ENCODE results near the gene ZBTB37. TPM values are rescaled to one million over a fixed set of nuclear protein-coding genes. Genes with fewer than 3 reads are reported as not detected.
"Not testable (repeated sequence)": the region's sequence is repeated elsewhere in the genome, so short reads cannot be mapped to it uniquely, and the experiment has no call there.

Gene ZBTB37
- total RNA-seq, 2 experiments from 2014 or later: 11.3 to 12.6 TPM

DNA sequence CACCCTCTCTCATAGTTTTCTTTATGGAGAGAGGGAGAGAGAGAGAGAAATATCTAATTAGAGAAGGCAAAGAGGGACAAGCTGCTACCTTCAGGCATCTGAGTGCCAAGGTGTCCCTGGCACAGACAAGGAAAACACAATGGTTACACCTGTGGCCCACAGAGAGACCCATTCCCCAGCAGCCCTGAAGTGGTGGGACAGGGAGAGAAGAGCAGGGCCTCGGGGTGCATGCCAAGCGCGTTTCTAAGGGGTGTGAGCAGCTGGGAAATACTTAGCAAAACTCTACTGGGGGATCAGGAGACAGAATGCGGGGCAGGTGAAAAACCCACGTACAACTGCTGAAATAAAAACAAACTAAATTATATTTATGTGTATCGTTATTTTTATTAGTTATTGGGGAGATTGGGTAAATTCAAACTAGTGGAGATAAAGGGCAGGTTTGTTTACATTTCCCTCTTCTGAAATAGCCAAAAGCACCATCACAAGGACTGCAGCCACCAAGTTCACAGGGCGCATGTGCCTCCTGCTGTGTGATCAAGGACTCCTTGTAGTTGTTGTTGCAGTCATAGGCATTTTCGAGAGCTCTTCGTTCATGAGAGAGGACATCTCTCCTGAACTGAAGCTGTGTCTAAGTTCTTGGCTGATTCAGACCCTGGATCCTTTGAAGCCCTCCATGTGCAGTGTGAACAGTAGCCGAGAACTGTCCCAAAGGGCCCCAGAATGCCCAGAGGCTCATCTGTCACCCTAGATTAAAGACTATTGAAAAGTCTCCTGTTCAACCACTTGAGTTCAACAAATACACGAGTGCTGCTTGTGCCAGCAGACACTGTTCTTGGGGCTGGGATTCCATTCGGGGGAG lies 49.7 kb downstream of the ZBTB37 start:
- no peaks in the 10 kb centered on the region for H3K4me1 Mint-ChIP-seq
- H3K27me3 Mint-ChIP-seq: no peaks in the 10 kb centered on the region
- H3K4me3 Mint-ChIP-seq: no peak overlapping the region
- DNase-seq: no peak
- CTCF ChIA-PET: no interaction called here
- no peaks in the 10 kb centered on the region for H3K36me3 Mint-ChIP-seq (ENCODE audit: low read depth)
- H3K27ac Mint-ChIP-seq: no peak overlapping the region
- H3K9me3 Mint-ChIP-seq: no peaks in the 10 kb centered on the region
- POLR2A ChIA-PET: interaction anchor here (1.0 kb wide), 1 partner anchor 49 kb away, joined by 3 read pairs; the partner anchor contains the start of gene ZBTB37

DNA sequence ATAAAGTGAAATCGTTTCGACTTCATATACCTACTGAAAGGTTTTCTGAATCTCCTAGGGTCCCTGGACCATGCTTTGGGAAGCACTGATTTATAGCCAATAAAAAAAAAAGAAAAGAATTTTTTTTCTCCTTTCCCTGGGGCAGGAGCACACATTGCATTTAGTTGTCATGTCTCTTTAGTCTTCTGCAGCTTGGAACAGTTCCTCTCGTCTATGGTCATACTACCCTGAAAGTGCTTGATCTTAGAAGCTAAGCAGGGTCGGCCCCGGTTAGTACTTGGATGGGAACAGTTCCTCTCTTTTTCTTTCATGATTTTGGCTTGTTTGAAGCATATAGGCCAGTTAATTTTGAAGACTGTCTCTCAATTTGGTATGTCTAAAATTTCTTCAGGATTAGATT lies 52.7 kb downstream of the ZBTB37 start:
- H3K27ac Mint-ChIP-seq: no peak overlapping the region
- H3K9me3 Mint-ChIP-seq: no peaks in the 10 kb centered on the region
- ChIA-PET CTCF (no interaction called here), POLR2A (no interaction called here)
- no peaks in the 10 kb centered on the region for H3K36me3 Mint-ChIP-seq (ENCODE audit: low read depth)
- no peaks in the 10 kb centered on the region for H3K27me3 Mint-ChIP-seq
- H3K4me3 Mint-ChIP-seq: no peak overlapping the region
- H3K4me1 Mint-ChIP-seq: no peaks in the 10 kb centered on the region
- no peak for DNase-seq

DNA sequence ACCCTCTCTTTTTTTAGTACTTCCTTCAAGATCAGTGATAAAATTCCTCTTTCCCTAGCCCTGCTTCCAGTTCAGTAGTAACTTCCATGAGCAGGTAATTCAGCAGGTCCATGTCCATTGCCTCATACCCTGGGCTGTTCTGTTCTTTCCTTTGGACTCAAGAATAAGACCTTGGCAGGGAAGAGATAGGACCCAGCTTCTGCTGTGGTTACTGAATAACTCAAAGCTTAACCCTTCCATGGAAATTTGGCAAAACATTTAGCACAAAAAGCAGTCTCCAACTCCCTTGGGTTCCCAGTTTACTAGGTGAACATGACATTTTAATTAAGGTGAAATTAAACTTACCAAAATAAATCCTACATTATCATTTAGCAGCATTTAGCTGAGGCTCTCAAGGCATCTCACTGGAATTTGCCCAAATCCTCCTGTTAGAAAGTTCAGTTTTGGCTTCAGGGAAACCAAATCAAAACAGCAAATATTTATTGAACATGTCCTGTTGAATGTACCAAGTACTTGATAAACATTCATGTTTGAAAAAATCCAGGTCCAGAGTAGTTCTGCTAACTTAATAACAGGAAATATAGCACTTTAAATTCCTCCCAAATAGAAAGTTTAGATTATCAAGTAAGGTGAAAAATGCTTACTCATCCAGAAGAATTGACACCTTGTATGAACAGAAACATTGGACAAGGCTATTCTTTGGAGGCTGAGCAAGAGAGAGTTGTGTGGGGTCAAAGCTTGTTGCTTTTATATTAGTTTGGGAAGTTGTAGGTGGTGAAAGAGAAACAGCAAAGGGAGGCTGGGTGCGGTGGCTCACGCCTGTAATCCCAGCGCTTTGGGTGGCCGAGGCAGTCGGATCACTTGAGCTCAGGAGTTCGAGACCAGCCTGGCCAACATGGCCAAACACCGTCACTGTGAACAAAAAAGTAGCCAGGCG lies 57.4 kb downstream of the ZBTB37 start:
- POLR2A ChIA-PET: no interaction called here
- Mint-ChIP-seq H3K9me3 (no peaks in the 10 kb centered on the region), H3K4me3 (no peak overlapping the region), H3K27me3 (no peaks in the 10 kb centered on the region), H3K4me1 (no peaks in the 10 kb centered on the region), H3K27ac (no peak overlapping the region), H3K36me3 (ENCODE audit: low read depth) (peaks cover 5% of the 10 kb centered on the region)
- CTCF ChIA-PET: no interaction called here
- no peak for DNase-seq

DNA sequence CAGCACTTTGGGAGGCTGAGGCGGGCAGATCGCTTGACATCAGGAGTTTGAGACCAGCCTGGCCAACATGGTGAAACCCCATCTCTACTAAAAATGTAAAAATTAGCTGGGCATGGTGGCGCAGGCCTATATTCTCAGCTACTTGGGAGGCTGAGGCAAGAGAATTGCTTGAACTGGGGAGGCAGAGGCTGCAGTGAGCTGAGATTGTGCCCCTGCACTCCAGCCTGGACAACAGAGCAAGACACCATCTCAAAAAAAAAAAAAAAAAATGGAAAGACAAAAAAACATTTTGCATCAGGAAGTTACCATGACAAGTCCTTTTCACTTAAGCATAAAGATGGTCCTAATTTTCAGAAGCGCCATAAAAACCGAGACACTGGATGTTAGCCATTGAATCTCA lies 62.4 kb downstream of the ZBTB37 start:
- POLR2A ChIA-PET, H3K27me3 Mint-ChIP-seq, CTCF ChIA-PET, H3K27ac Mint-ChIP-seq, DNase-seq, H3K4me3 Mint-ChIP-seq, H3K4me1 Mint-ChIP-seq, H3K9me3 Mint-ChIP-seq: not testable (repeated sequence)
- H3K36me3 Mint-ChIP-seq (ENCODE audit: low read depth): peaks cover 29% of the 10 kb centered on the region

DNA sequence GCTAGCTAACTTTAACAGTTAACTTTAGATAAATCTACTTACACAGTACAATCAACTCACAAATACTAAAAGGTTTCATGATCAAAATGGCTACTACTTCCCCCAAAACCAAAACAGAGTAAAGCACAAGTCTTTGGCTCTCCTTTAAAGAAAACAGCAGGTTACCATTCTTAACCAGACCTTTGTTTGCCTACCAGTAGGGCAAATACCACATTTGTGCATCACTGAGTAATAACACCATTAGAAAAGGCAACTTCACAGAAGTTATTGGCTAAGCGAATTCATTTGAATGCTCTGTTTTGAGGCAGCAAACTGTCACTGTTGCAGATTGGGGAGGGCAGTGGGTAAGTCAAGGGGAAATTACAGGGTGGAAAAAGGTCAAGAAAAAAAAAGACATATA lies 66.3 kb downstream of the ZBTB37 start:
- Mint-ChIP-seq H3K27me3 (no peaks in the 10 kb centered on the region), H3K9me3 (no peaks in the 10 kb centered on the region), H3K36me3 (ENCODE audit: low read depth) (peaks cover 51% of the 10 kb centered on the region), H3K4me1 (peaks cover 5% of the 10 kb centered on the region), H3K27ac (no peak overlapping the region), H3K4me3 (no peak overlapping the region)
- CTCF ChIA-PET: no interaction called here
- POLR2A ChIA-PET: no interaction called here
- DNase-seq: no peak

DNA sequence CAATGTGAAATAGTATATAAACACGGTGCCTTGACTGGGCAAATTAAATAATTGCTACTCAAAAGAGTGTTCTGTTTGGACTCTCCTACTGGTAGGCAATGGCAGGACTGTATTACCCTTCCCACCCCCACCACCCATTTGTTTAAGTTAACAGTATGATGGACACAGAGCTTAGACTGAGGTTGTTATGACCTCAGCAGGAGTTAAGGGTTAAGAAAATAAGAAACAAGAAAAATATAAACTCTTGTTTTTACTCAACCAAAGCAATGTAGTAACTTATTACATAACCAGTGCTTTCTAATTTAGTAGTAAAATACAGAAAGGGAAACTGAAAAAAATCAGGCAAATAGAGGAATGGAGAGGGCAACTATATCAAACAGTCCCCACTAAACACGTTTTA lies 68.9 kb downstream of the ZBTB37 start:
- Mint-ChIP-seq H3K27me3 (no peaks in the 10 kb centered on the region), H3K4me1 (peaks cover 5% of the 10 kb centered on the region), H3K9me3 (no peaks in the 10 kb centered on the region), H3K27ac (no peak overlapping the region), H3K4me3 (no peak overlapping the region), H3K36me3 (ENCODE audit: low read depth) (peaks cover 52% of the 10 kb centered on the region)
- DNase-seq: no peak
- ChIA-PET POLR2A (interaction anchor here (0.6 to 1.6 kb wide), 2 partner anchors 69 to 338 kb away, joined by 3 to 5 read pairs; partner anchors contain the start of gene ZBTB37), CTCF (no interaction called here)

DNA sequence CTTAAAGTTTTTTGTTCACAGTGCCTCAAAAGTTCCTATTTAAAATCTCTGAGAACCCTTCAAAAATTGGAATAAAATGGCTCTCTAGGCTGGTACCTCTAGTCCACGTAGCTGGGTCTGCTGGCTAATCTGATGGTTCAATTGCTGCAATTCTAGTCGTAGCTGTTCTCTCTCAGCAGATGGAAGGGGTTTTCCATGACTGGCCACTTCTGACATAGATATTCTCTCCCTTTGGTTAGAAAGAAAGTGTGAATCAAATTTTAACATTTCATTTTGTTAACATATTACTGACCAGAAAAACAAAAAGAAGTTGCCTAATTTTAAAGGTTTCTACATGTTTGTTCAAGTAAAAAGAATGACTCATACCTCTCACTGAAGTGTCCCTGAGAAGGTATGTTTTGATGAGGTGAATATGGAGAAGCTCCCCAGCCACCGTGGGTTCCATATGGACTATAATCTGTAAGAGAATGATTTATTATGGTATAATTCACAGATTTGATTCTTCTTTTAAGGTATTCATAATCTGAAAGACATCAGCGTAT lies 78.3 kb downstream of the ZBTB37 start:
- Mint-ChIP-seq H3K4me3 (no peak overlapping the region), H3K9me3 (no peaks in the 10 kb centered on the region), H3K27me3 (no peaks in the 10 kb centered on the region), H3K27ac (no peak overlapping the region), H3K4me1 (no peaks in the 10 kb centered on the region), H3K36me3 (ENCODE audit: low read depth) (peaks cover 55% of the 10 kb centered on the region)
- CTCF ChIA-PET: no interaction called here
- POLR2A ChIA-PET: interaction anchor here (0.7 kb wide), 1 partner anchor 201 kb away, joined by 4 read pairs; no protein-coding TSS in a partner anchor
- no peak for DNase-seq

DNA sequence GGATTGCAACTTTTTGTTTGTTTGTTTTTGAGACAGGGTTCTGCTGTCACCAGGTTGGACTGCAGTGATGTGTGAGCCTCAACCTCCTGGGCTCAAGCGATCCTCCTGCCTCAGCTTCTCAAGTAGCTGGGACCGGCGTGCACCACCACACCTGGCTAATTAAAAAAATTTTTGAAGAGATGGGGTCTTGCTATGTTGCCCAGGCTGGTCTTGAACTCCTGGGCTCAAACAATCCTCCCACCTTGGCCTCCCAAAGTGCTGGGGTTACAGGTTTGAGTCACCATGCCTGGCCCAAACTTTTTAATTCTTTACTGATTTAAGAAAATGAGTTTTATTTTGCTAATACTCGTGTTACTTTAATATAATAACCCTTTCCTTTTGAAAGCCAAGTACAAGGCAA lies 80.4 kb downstream of the ZBTB37 start:
- Mint-ChIP-seq H3K27me3 (no peaks in the 10 kb centered on the region), H3K9me3 (no peaks in the 10 kb centered on the region), H3K36me3 (ENCODE audit: low read depth) (peaks cover 59% of the 10 kb centered on the region), H3K4me3 (no peak overlapping the region), H3K4me1 (peaks cover 13% of the 10 kb centered on the region), H3K27ac (no peak overlapping the region)
- ChIA-PET CTCF (interaction anchor here (0.7 kb wide), 1 partner anchor 269 kb away, joined by 3 read pairs; no protein-coding TSS in a partner anchor), POLR2A (no interaction called here)
- DNase-seq: no peak

Other genes with a start within 250 kb of the ZBTB37 start
- gene TEX50, start 233.0 kb upstream of the ZBTB37 start, total RNA-seq: not detected
- gene ANKRD45, start 198.5 kb upstream of the ZBTB37 start, total RNA-seq: not detected
- gene KLHL20, start 153.4 kb upstream of the ZBTB37 start, total RNA-seq: 10 to 100 TPM; 17.7 to 18.9 TPM
- gene DARS2, start 43.7 kb upstream of the ZBTB37 start, total RNA-seq: 10 to 100 TPM; 26.3 to 26.4 TPM
- gene CENPL, start 43.5 kb upstream of the ZBTB37 start, total RNA-seq: 10 to 100 TPM; 28.2 to 29.4 TPM
- gene GAS5, start 391 bp upstream of the ZBTB37 start, total RNA-seq: 100 to 1,000 TPM; 379 to 394 TPM
- gene SERPINC1, start 48.9 kb downstream of the ZBTB37 start, total RNA-seq: under 1 TPM in 1 of 2 experiments, not detected in 1; 0.23 TPM
- 10 to 100 TPM; 29.6 to 33.6 TPM for gene RC3H1, start 154.0 kb downstream of the ZBTB37 start, total RNA-seq

Data from activated CD4-positive, alpha-beta memory T cell treated with anti-CD3 and anti-CD28 coated beads, Interleukin-2, amount 10 ng/mL, durations not matched to agents 7 days and 5 days (primary cell).